ENCODE measurements around the gene KCNIP1. TPM values are rescaled to one million over a fixed set of nuclear protein-coding genes. Genes with fewer than 3 reads are reported as not detected.

Gene KCNIP1
- total RNA-seq, 2 experiments from 2014 or later = not detected

DNA sequence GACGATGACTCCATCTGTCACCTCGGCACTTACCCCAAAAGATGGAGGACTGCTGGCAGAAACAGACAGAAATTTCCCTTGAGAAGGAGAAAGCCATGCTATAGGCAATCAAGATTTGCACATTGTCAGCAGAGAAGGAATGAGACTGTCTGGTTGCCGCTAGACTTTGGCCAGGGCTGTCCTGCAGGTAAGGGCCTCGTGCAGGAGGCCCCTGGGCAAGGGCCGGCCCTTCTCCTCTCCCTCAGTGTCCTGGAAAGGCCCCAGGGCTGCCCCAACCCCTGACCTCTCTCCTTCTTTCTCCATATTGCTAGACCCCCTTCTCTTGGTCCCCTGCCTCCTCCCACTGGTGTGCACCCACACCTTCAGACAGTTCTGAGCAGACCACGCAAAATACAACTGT is 14.6 kb upstream of the KCNIP1 start:
- H3K36me3 Mint-ChIP-seq = no peaks in the 10 kb centered on the region
- H3K4me1 Mint-ChIP-seq = no peaks in the 10 kb centered on the region
- DNase-seq (no peak), ATAC-seq (no peak)
- CTCF ChIA-PET = interaction anchor here (0.7 kb wide), 1 partner anchor 54 kb away, joined by 3 read pairs; no protein-coding TSS in a partner anchor
- H3K4me3 Mint-ChIP-seq = no peak overlapping the region
- peaks cover 11% of the 10 kb centered on the region for H3K27me3 Mint-ChIP-seq
- no peaks in the 10 kb centered on the region for H3K9me3 Mint-ChIP-seq (ENCODE audit: low read depth)
- no peak overlapping the region for H3K27ac Mint-ChIP-seq

DNA sequence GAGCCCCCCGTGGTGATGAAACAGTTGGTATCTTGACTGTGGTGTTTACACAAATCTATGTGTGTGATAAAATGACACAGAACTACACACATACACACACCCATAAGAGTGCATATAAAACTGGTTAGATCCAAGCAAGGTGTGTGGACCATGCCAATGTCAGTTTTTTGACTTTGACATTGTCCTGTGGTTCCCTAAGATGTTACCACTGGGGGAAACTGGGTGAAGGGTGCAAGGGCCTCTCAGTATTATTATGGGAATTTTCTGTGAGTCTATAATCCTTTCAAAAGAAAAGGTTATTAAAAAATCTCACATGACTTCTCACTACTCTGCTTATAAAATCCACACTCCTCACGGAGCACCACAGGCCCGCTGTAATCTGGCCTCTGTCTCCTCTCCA is 13.4 kb upstream of the KCNIP1 start:
- H3K4me1 Mint-ChIP-seq = no peaks in the 10 kb centered on the region
- no peaks in the 10 kb centered on the region for H3K9me3 Mint-ChIP-seq (ENCODE audit: low read depth)
- H3K36me3 Mint-ChIP-seq = no peaks in the 10 kb centered on the region
- H3K27ac Mint-ChIP-seq = no peak overlapping the region
- CTCF ChIA-PET = no interaction called here
- peaks cover 18% of the 10 kb centered on the region for H3K27me3 Mint-ChIP-seq
- ATAC-seq (no peak), DNase-seq (no peak)
- no peak overlapping the region for H3K4me3 Mint-ChIP-seq

DNA sequence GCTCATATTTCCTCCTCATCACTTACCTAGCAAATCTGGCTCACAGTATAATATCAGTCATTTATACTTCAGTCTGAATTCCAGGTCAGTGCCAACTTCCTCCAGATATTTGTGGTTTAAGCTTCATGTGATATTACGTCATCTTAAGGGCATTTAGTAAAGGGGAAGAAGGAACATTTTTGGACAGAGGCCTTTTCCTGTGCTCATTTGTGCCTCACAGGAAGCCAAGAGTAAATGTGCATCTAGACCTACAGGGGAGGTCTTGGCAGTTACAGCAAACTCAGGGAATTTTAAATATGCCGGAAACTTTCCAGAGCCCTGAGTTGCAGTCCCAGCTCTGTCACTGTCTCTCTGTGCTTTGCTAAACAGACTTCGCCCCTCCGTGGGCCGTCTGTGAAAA is 12.3 kb upstream of the KCNIP1 start:
- no peak overlapping the region for H3K27ac Mint-ChIP-seq
- H3K36me3 Mint-ChIP-seq = no peaks in the 10 kb centered on the region
- no peak overlapping the region for H3K4me3 Mint-ChIP-seq
- CTCF ChIA-PET = no interaction called here
- DNase-seq (no peak), ATAC-seq (no peak)
- no peaks in the 10 kb centered on the region for H3K4me1 Mint-ChIP-seq
- no peaks in the 10 kb centered on the region for H3K9me3 Mint-ChIP-seq (ENCODE audit: low read depth)
- peaks cover 29% of the 10 kb centered on the region for H3K27me3 Mint-ChIP-seq

DNA sequence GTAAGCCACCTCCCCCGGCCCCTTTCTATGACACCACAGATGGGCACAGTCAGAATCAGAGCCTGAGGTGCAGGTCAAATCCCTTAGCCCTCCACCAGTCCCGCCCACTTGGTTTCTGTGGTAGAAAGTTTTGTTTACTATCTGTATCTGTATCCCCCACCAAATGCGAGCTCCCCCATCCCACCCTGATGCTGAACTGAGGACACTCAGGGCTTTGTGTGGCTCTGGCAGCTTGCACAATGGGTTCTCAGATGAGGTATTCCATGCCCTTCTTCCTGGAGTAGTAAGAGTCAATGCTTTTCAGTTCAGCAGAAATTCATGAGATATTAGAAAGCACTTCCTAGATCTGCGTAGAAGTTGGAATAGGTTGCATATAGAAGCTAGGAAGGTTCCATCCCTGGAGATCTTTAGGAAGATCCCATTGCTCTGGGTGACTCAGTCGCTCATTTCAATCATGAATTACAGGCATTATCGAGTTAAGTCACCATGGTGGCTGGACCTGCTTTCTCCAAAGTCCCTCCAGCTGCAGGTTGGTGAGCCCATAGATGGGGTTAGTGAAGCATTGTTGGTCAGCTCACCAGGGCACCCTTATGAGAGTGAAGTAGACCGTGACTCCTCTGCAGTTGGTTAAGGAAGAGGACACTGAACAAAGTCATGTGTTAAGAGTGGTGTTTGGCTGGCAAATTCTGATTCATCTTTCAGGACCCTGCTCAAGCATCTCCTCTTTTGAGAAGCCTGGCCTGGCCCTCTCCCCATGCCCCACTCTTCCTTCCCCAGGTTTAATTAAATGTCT is 10.6 kb upstream of the KCNIP1 start:
- no peak overlapping the region for H3K4me3 Mint-ChIP-seq
- no peak overlapping the region for H3K27ac Mint-ChIP-seq
- CTCF ChIA-PET = no interaction called here
- H3K9me3 Mint-ChIP-seq (ENCODE audit: low read depth) = no peaks in the 10 kb centered on the region
- H3K27me3 Mint-ChIP-seq = peaks cover 31% of the 10 kb centered on the region
- H3K36me3 Mint-ChIP-seq = no peaks in the 10 kb centered on the region
- no peak for DNase-seq
- no peak for ATAC-seq
- H3K4me1 Mint-ChIP-seq = no peaks in the 10 kb centered on the region

DNA sequence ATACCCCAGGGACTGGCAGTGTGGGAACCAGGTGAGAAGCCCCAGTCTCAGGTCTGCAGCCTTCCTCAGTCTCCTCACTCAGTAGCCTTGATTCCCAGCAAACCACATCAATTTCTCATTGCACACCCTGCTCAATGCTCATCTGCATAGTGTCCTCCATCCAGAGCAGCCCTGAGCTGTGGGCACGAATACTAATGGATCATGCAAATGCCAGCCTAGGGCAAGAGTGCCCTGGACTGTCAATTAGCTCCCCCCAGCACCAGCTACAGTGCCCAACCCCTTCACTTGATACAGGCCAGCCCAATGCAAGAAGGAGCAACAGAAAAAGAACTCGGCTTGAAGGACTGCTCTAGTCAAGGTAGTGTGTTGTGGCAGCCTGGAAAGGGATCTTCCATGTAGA is 9.8 kb upstream of the KCNIP1 start:
- no peaks in the 10 kb centered on the region for H3K9me3 Mint-ChIP-seq (ENCODE audit: low read depth)
- H3K4me1 Mint-ChIP-seq = no peaks in the 10 kb centered on the region
- CTCF ChIA-PET = no interaction called here
- H3K27ac Mint-ChIP-seq = no peak overlapping the region
- H3K4me3 Mint-ChIP-seq = no peak overlapping the region
- DNase-seq (no peak), ATAC-seq (no peak)
- H3K27me3 Mint-ChIP-seq = peaks cover 33% of the 10 kb centered on the region
- H3K36me3 Mint-ChIP-seq = no peaks in the 10 kb centered on the region

DNA sequence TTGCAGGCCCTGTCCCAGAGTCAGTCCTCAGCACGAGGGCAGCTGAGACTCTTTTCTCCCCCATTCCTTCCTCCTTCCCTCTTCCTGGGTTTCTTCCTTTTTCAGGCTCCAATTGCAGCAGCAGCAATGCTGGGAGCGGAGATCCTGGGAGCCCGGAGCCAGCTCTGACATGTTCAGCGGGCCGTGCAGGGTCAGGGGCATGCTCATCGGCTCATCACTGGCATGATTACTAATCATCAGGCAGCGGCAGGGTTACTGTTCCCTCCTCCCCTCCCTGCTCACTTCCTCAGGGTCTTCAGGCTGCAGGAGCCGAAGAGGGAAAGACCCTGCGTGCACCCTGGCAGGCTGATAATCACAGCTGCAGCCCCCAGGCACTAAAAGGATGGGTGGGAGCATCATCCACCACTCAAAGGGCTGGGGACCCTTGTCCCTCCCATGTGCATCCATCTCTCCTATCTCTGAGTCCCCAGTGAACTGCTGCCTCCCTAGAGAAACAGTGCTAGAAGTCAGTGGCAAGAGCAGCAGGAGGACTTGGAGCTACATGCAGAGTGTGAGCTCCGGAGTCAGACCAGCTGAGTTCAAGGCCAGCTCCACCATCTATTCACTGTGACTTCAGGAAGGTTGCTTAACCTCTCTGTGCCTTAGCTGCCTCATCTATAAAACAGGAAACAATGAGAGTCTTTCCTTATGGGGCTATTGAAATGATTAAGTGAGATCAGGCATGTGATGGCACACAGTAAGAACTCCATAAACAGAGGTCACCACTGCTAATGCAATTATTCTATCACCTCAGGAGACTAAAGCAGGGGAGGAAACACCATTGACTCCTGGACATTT is 7.8 kb upstream of the KCNIP1 start:
- CTCF ChIA-PET = no interaction called here
- ATAC-seq (no peak), DNase-seq (no peak)
- Mint-ChIP-seq H3K9me3 (ENCODE audit: low read depth) (no peaks in the 10 kb centered on the region), H3K27me3 (peaks cover 44% of the 10 kb centered on the region), H3K4me1 (no peaks in the 10 kb centered on the region), H3K27ac (no peak overlapping the region), H3K36me3 (no peaks in the 10 kb centered on the region), H3K4me3 (no peak overlapping the region)

DNA sequence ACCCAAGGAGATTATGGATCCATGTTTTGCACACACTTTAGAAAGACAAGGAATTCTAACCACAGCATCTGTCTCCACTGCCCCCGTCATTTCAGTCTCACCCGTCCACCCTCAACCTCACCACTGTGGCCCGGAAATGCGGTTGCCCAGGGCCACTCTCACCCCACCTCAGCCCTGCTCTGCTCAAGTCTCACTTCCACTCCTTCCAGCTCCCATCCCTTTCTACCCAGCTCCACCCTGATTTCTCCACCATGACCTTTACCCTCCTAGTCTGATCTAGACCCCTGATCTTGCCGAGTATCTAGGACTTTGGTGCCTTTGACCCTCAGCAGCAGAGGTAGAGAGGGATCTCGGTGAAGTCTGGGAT is 7.2 kb upstream of the KCNIP1 start:
- Mint-ChIP-seq H3K9me3 (ENCODE audit: low read depth) (no peaks in the 10 kb centered on the region), H3K4me1 (no peaks in the 10 kb centered on the region), H3K4me3 (no peak overlapping the region), H3K36me3 (no peaks in the 10 kb centered on the region), H3K27ac (no peak overlapping the region), H3K27me3 (peaks cover 47% of the 10 kb centered on the region)
- ATAC-seq (no peak), DNase-seq (no peak)
- CTCF ChIA-PET = no interaction called here

DNA sequence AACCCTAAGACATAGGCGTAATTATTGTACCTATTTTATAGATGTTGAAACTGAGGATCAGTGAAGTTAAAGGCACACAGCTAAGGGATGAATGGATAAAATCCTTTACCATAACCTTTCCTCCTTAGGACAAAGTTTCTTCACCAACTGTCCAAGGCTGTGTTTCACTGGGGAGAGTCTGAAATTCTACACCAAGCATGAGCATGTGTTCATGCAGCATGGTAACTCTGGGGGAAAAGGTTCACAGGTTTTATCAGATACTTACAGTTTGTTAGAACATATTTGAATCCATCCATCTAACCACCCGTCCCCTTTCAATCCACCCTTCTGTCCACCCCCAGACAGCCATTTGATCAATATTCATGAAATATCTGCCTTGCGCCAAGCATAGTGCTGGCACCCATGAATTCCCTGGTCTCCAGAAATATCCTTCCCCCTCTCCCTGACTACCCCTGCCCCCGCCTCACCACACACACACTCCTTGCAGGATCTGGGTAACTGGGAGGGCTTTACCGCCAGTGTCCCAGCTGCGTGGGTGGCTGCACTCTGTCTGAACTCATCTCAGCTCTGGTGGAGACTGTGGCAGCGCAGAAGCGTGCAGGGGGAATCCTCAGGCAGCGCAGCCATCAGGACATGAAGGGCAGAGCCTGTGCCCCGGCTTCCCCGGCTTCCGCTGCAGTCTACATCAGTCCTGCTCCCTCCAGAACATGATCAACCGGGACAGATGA is 6.3 kb upstream of the KCNIP1 start:
- no peak for DNase-seq
- ATAC-seq = no peak
- no peak overlapping the region for H3K4me3 Mint-ChIP-seq
- H3K36me3 Mint-ChIP-seq = no peaks in the 10 kb centered on the region
- CTCF ChIA-PET = no interaction called here
- H3K9me3 Mint-ChIP-seq (ENCODE audit: low read depth) = no peaks in the 10 kb centered on the region
- no peaks in the 10 kb centered on the region for H3K4me1 Mint-ChIP-seq
- peaks cover 49% of the 10 kb centered on the region for H3K27me3 Mint-ChIP-seq
- H3K27ac Mint-ChIP-seq = no peak overlapping the region

DNA sequence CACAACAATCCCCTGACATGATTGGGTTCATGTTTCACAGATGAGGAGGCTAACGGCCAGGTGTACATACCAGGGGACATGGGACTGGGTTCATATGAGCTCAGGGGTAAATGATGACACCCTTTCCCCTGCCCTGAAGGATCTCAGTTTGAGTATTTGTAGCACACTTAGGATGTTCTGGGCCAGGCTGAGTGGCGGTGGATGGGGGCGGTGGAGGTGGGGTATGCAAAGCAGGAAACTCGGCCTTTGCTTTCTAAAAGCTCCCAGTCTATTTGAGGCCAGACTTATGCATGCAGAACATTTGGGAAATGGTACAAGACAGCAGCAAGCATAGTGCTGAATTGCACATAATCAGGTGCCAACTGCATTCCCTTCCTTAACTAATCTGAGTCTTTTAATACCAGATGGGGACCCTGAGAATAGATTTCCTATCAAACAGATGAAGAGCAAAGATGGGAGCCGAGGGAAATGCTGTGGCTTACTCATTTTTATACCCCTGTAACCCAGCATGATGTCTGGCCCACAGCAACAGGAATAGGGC is 4.9 kb upstream of the KCNIP1 start:
- ATAC-seq (no peak), DNase-seq (no peak)
- no peaks in the 10 kb centered on the region for H3K9me3 Mint-ChIP-seq (ENCODE audit: low read depth)
- CTCF ChIA-PET = no interaction called here
- no peak overlapping the region for H3K4me3 Mint-ChIP-seq
- H3K36me3 Mint-ChIP-seq = no peaks in the 10 kb centered on the region
- no peaks in the 10 kb centered on the region for H3K4me1 Mint-ChIP-seq
- no peak overlapping the region for H3K27ac Mint-ChIP-seq
- H3K27me3 Mint-ChIP-seq = peaks cover 54% of the 10 kb centered on the region

DNA sequence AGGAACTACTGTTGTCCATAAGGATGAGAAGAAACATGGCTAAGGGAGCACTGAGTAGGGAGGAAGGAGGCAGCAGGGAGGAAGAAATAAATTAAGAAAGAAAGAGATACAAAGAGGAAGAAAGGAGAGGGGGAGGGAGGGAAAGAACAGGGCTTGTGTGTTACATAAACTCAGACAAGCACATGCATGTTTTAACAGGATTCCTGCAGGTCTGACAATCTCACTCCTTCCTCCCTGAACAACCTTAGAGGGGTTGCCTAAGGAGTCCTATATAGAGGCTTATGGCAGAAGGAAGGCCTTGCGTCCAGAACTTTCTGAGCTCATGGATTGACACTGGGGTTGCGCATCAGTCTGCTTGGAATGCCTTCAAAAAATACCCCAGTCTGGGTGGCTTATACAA is 4.2 kb upstream of the KCNIP1 start:
- no peak overlapping the region for H3K27ac Mint-ChIP-seq
- no peaks in the 10 kb centered on the region for H3K36me3 Mint-ChIP-seq
- H3K4me3 Mint-ChIP-seq = no peak overlapping the region
- no peaks in the 10 kb centered on the region for H3K4me1 Mint-ChIP-seq
- CTCF ChIA-PET = no interaction called here
- DNase-seq (no peak), ATAC-seq (no peak)
- peaks cover 51% of the 10 kb centered on the region for H3K27me3 Mint-ChIP-seq
- no peaks in the 10 kb centered on the region for H3K9me3 Mint-ChIP-seq (ENCODE audit: low read depth)

DNA sequence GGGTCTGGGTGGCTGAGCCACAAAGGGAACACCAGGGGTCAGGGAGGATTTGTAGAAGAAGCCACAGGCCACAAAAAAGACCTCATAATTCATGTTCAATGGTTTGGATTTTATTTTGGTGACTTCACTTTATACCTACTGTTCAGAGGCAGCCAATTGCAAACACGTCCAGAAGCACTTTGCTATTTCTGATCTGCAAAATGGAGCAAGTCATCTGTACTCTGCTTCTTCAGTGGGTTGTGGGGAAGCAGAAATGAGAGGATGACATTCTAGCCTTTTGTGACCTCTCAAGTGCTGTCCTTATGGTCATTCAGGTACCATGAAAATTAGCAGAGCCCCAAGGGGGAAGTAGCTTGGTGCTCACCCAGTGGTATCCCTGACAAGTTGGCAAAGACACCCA is 2.5 kb upstream of the KCNIP1 start:
- Mint-ChIP-seq H3K4me1 (no peaks in the 10 kb centered on the region), H3K27me3 (peaks cover 55% of the 10 kb centered on the region), H3K4me3 (no peak overlapping the region), H3K36me3 (no peaks in the 10 kb centered on the region), H3K9me3 (ENCODE audit: low read depth) (no peaks in the 10 kb centered on the region), H3K27ac (no peak overlapping the region)
- ATAC-seq = no peak
- CTCF ChIA-PET = no interaction called here
- no peak for DNase-seq

DNA sequence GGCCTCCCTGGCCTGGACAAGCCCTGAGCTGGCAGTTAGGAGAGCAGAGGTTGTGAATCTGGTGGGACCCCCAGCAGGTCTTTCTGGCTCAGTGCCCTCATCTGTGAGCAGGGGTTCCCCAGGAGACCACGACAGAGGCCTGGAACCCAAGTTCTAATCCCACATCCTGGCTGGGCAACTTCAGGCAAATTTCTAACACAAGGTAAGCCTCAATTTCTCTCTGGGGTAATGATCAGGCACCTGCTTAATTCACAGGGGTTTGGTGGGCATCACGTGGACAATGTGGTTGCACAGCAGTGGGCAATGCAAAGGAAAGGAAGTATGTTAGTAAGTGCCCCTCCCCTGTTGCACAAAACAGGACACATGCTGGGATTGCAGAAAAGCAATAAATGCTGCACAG is 1.9 kb upstream of the KCNIP1 start:
- Mint-ChIP-seq H3K36me3 (no peaks in the 10 kb centered on the region), H3K9me3 (ENCODE audit: low read depth) (no peaks in the 10 kb centered on the region), H3K4me3 (no peak overlapping the region), H3K27ac (no peak overlapping the region), H3K4me1 (no peaks in the 10 kb centered on the region), H3K27me3 (peaks cover 54% of the 10 kb centered on the region)
- ATAC-seq = no peak
- CTCF ChIA-PET = no interaction called here
- no peak for DNase-seq

DNA sequence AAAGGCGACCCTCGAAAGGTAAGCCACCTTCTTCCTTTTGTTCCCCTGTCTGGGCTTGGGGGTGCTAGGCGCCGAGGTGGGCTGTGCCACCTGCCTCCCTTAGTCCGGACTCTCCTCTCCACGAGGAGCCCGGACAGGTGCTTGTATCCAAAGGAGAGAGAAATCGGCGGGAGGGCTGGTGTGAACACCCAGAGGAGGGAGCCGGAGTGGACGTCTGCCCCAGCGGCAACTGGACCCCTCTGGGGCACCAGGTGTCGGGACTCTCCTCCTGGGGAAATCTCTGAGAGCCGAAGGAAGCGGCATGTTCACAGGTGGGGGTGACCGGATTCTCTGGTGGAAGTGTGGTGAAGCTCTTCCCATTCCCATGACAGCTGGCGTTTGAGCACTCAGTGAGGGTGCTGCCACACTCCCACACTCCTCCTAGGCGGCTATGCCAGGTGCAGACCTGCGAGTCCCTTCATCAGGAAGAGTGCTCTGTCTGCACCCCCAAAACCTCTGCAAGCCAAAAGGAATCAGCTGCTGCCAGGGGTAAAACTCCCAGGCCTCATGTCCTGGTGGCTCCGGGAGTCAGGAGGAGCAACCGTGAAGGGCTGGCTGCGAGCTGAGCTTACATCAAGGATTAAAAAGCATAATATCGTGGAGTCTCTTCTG is 921 bp downstream of the KCNIP1 start:
- CTCF ChIA-PET = no interaction called here
- H3K4me1 Mint-ChIP-seq = no peaks in the 10 kb centered on the region
- DNase-seq = no peak
- H3K27me3 Mint-ChIP-seq = peaks cover 59% of the 10 kb centered on the region
- no peaks in the 10 kb centered on the region for H3K36me3 Mint-ChIP-seq
- no peak for ATAC-seq
- H3K9me3 Mint-ChIP-seq (ENCODE audit: low read depth) = no peaks in the 10 kb centered on the region
- H3K4me3 Mint-ChIP-seq = no peak overlapping the region
- H3K27ac Mint-ChIP-seq = no peak overlapping the region
